ENCODE measurements around the gene ATAT1. TPM values are rescaled to one million over a fixed set of nuclear protein-coding genes. Genes with fewer than 3 reads are reported as not detected.

Gene ATAT1
- total and polyA plus RNA-seq, 2 of the 13 experiments (the other 11 are each of a cell fraction or from before 2014, with no cell fraction given), result 9.2 to 23.6 TPM

DNA sequence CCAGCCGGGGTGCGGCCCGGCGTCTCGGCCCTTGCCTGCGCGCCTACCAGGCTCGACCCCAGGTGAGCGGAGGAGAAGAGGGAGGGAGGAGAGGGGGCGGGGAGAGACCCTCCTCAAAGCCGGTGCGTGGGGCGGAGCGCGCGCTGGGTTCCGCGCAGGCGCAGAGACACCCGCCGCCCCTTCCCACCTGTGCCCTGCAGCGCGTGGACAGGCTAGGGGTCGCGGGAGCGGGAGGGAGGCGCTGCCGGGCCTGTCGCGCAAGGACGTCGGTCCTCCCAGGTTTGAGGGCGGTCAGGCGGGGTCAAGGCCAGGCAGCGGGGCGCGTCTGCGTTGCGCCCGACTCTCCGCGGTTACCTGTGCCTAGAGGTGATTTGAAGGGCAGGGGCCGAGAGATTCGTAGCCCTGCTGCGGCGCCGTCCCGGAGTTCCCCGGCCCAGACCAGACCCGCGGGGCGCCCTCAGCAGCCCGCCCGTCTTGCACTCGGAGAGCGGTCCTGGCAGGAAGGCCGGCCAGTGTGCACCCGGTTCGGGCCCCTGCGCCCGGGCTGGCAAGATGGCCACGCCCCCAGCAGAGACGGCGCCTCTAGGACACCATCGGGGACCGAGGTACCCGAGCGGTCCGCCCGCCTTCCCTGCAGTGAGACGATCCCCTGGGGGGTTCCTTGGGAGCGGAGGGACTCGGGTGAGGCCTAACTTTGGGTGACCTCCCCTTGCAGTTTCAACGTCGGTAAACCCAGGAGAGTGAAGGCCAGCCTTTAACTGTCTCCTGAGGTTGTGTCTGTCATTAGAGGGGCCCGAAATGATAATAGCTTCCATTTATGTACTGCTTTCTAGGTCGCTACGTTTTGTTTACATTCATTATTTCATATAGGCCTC lies 20.8 kb downstream of the ATAT1 start (continued):
- TF ChIP-seq ZHX2 (IDR thresholded peaks at IDR 0.05; ENCODE audit: low read depth) (no peak), ZHX2 (CRISPR knock-in tag; IDR thresholded peaks at IDR 0.05; ENCODE audit: borderline replicate concordance) (peak; percentile 96; the same call in 1 of the 2 replicates), ZFYVE20 (CRISPR knock-in tag; IDR thresholded peaks at IDR 0.05; ENCODE audit: borderline replicate concordance, low read depth) (peak; percentile 95; the same call in 1 of the 2 replicates), RBAK (CRISPR knock-in tag; IDR thresholded peaks at IDR 0.05) (no peak), ZNF337 (CRISPR knock-in tag; IDR thresholded peaks at IDR 0.05; ENCODE audit: borderline replicate concordance, low read depth) (peak; percentile 98; the same call in 1 of the 2 replicates), ZNF282 (IDR thresholded peaks at IDR 0.05; ENCODE audit: partially characterized antibody) (no peak), ZNF512B (CRISPR knock-in tag; IDR thresholded peaks at IDR 0.05; ENCODE audit: borderline replicate concordance) (peak; percentile 93; the same call in 1 of the 2 replicates), ETV5 (CRISPR knock-in tag; IDR thresholded peaks at IDR 0.05; ENCODE audit: borderline replicate concordance) (peak; percentile 71), FLYWCH1 (CRISPR knock-in tag; IDR thresholded peaks at IDR 0.05) (0 out of 2 replicates have a peak, but pooled peaks have one; percentile 27), TP53 (CRISPR knock-in tag; conservative IDR thresholded peaks at IDR 0.05) (peak; percentile 85; the same call in 1 of the 2 replicates), EHMT2 (IDR thresholded peaks at IDR 0.05; ENCODE audit: borderline replicate concordance, low read depth, low read length) (no peak), KLF15 (CRISPR knock-in tag; IDR thresholded peaks at IDR 0.05; ENCODE audit: borderline replicate concordance) (0 out of 2 replicates have a peak, but pooled peaks have one; percentile 35), EED (CRISPR knock-in tag; IDR thresholded peaks at IDR 0.05) (peak; percentile 99), NR3C1 (CRISPR knock-in tag; IDR thresholded peaks at IDR 0.05) (no peak), ZNF235 (CRISPR knock-in tag; IDR thresholded peaks at IDR 0.05; ENCODE audit: borderline replicate concordance) (peak; percentile 39; the same call in 1 of the 2 replicates)
- TF ChIP-seq, protein P1, sequence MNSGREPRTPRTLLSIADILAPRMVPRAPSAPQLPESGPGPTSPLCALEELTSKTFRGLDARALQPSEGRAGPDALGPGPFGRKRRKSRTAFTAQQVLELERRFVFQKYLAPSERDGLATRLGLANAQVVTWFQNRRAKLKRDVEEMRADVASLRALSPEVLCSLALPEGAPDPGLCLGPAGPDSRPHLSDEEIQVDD (CRISPR knock-in tag; IDR thresholded peaks at IDR 0.05; ENCODE audit: borderline replicate concordance), result peak; percentile 88
